Measurements from ENCODE around the gene GMDS. TPM values are rescaled to one million over a fixed set of nuclear protein-coding genes. Genes with fewer than 3 reads are reported as not detected.

Gene GMDS
- total and polyA plus RNA-seq, 2 experiments from 2014 or later, result 3.0 to 12.6 TPM

- no peaks in the 10 kb centered on the region for H3K36me3 ChIP-seq (ENCODE audit: low read depth)
- H3K4me2 ChIP-seq (ENCODE audit: unreplicated experiment), result no peak overlapping the region
- H3K9me2 ChIP-seq (ENCODE audit: insufficient read depth), result no peaks in the 10 kb centered on the region
- DNase-seq, result no peak
- H2AFZ ChIP-seq, result no peak overlapping the region
- WGBS, 2 experiments (ENCODE audit: low coverage in 1 of 2, low lambda C conversion rate in 2 of 2, missing lambda C conversion rate in 2 of 2), result 84 to 85% methylated on average over 12 of the region's 12 CpGs
- H4K20me1 ChIP-seq (ENCODE audit: insufficient read depth), result no peaks in the 10 kb centered on the region
- no peaks in the 10 kb centered on the region for H3F3A ChIP-seq (ENCODE audit: insufficient read depth)
- H3K79me2 ChIP-seq (ENCODE audit: insufficient read depth), result no peaks in the 10 kb centered on the region
- H3K27ac ChIP-seq, result no peak overlapping the region
- H3K27me3 ChIP-seq (replicated peaks; ENCODE audit: insufficient read depth), result no peaks in the 10 kb centered on the region
- TF ChIP-seq EZH2 (IDR thresholded peaks at IDR 0.05; ENCODE audit: insufficient read depth, poor library complexity, severe bottlenecking) (no peak), EZH2phosphoT487 (IDR thresholded peaks at IDR 0.05; ENCODE audit: insufficient read depth, low read depth) (no peak)
- no peaks in the 10 kb centered on the region for H3K4me1 ChIP-seq (ENCODE audit: insufficient read depth)
- in situ Hi-C loops (cut with MboI), result no loop called here
- no peaks in the 10 kb centered on the region for H3K9me3 ChIP-seq (ENCODE audit: low read depth)
- H3K9ac ChIP-seq, result no peak overlapping the region
- H3K4me3 ChIP-seq, result no peak overlapping the region
Measured at GRCh38 chr6:2127484-2127911, 117.9 kb downstream of the GMDS start.

DNA sequence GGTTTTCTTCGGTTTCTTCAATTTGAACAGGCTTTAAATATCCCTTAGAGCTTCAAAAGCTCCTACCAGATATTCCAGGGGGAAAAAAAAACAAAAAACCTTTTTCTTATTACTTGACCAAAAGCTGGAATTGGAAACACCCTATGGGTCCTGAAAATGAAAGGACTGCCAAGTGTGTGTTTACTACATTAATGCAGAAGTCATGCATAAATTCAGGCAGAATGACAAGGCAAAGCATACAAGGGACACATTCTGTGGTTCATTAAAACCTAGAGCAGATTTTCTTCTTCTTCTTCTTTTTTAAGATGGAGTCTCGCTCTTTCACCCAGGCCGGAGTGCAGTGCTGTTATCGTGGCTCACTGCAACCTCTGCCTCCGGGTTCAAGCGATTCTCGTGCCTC, 119.1 kb downstream of the GMDS start:
- H3K9me2 ChIP-seq (ENCODE audit: insufficient read depth), result no peaks in the 10 kb centered on the region
- no peaks in the 10 kb centered on the region for H3K4me1 ChIP-seq (ENCODE audit: insufficient read depth)
- no peaks in the 10 kb centered on the region for H3K36me3 ChIP-seq (ENCODE audit: low read depth)
- no peaks in the 10 kb centered on the region for H4K20me1 ChIP-seq (ENCODE audit: insufficient read depth)
- H3K27ac ChIP-seq, result no peak overlapping the region
- no peak overlapping the region for H3K4me2 ChIP-seq (ENCODE audit: unreplicated experiment)
- no peaks in the 10 kb centered on the region for H3K27me3 ChIP-seq (replicated peaks; ENCODE audit: insufficient read depth)
- no peaks in the 10 kb centered on the region for H3F3A ChIP-seq (ENCODE audit: insufficient read depth)
- TF ChIP-seq EZH2phosphoT487 (IDR thresholded peaks at IDR 0.05; ENCODE audit: insufficient read depth, low read depth) (no peak), EZH2 (IDR thresholded peaks at IDR 0.05; ENCODE audit: insufficient read depth, poor library complexity, severe bottlenecking) (no peak)
- no peak overlapping the region for H2AFZ ChIP-seq
- no peak overlapping the region for H3K4me3 ChIP-seq
- WGBS, 2 experiments (ENCODE audit: low coverage in 1 of 2, low lambda C conversion rate in 2 of 2, missing lambda C conversion rate in 2 of 2), result 95 to 97% methylated on average over 7 of the region's 7 CpGs
- in situ Hi-C loops (cut with MboI), result no loop called here
- H3K9me3 ChIP-seq (ENCODE audit: low read depth), result no peaks in the 10 kb centered on the region
- no peaks in the 10 kb centered on the region for H3K79me2 ChIP-seq (ENCODE audit: insufficient read depth)
- H3K9ac ChIP-seq, result no peak overlapping the region
- no peak for DNase-seq

- Histone ChIP-seq H3K4me1 (ENCODE audit: insufficient read depth) (no peaks in the 10 kb centered on the region), H3K79me2 (ENCODE audit: insufficient read depth) (no peaks in the 10 kb centered on the region), H3K4me2 (ENCODE audit: unreplicated experiment) (no peak overlapping the region), H3F3A (ENCODE audit: insufficient read depth) (no peaks in the 10 kb centered on the region), H3K9ac (no peak overlapping the region), H3K9me2 (ENCODE audit: insufficient read depth) (no peaks in the 10 kb centered on the region), H3K27ac (no peak overlapping the region), H2AFZ (no peak overlapping the region), H3K4me3 (no peak overlapping the region), H3K36me3 (ENCODE audit: low read depth) (no peaks in the 10 kb centered on the region), H4K20me1 (ENCODE audit: insufficient read depth) (no peaks in the 10 kb centered on the region), H3K27me3 (replicated peaks; ENCODE audit: insufficient read depth) (no peaks in the 10 kb centered on the region), H3K9me3 (ENCODE audit: low read depth) (no peaks in the 10 kb centered on the region)
- DNase-seq, result no peak
- 81 to 85% methylated on average over 3 of the region's 3 CpGs for WGBS, 2 experiments (ENCODE audit: low coverage in 1 of 2, low lambda C conversion rate in 2 of 2, missing lambda C conversion rate in 2 of 2)
- TF ChIP-seq EZH2 (IDR thresholded peaks at IDR 0.05; ENCODE audit: insufficient read depth, poor library complexity, severe bottlenecking), result no peak
- TF ChIP-seq EZH2phosphoT487 (IDR thresholded peaks at IDR 0.05; ENCODE audit: insufficient read depth, low read depth), result no peak
- in situ Hi-C loops (cut with MboI), result no loop called here
Measured at GRCh38 chr6:2125158-2125557, 120.2 kb downstream of the GMDS start.

- Histone ChIP-seq H3K27me3 (replicated peaks; ENCODE audit: insufficient read depth) (no peaks in the 10 kb centered on the region), H3K27ac (no peak overlapping the region), H3K36me3 (ENCODE audit: low read depth) (no peaks in the 10 kb centered on the region), H3F3A (ENCODE audit: insufficient read depth) (no peaks in the 10 kb centered on the region), H3K9ac (no peak overlapping the region), H2AFZ (no peak overlapping the region), H3K9me2 (ENCODE audit: insufficient read depth) (no peaks in the 10 kb centered on the region), H3K4me1 (ENCODE audit: insufficient read depth) (no peaks in the 10 kb centered on the region), H3K4me3 (no peak overlapping the region), H3K4me2 (ENCODE audit: unreplicated experiment) (no peak overlapping the region), H3K79me2 (ENCODE audit: insufficient read depth) (no peaks in the 10 kb centered on the region), H4K20me1 (ENCODE audit: insufficient read depth) (no peaks in the 10 kb centered on the region), H3K9me3 (ENCODE audit: low read depth) (no peaks in the 10 kb centered on the region)
- TF ChIP-seq EZH2 (IDR thresholded peaks at IDR 0.05; ENCODE audit: insufficient read depth, poor library complexity, severe bottlenecking), result no peak
- TF ChIP-seq EZH2phosphoT487 (IDR thresholded peaks at IDR 0.05; ENCODE audit: insufficient read depth, low read depth), result no peak
- in situ Hi-C loops (cut with MboI), result loop anchor here (25.0 kb wide), 1 partner anchor 513 kb away; no protein-coding TSS in a partner anchor
- WGBS, 2 experiments (ENCODE audit: low coverage in 1 of 2, low lambda C conversion rate in 2 of 2, missing lambda C conversion rate in 2 of 2), result 93 to 95% methylated on average over 11 of the region's 11 CpGs
- DNase-seq, result no peak
Measured at GRCh38 chr6:2124260-2124709, 121.1 kb downstream of the GMDS start.

DNA sequence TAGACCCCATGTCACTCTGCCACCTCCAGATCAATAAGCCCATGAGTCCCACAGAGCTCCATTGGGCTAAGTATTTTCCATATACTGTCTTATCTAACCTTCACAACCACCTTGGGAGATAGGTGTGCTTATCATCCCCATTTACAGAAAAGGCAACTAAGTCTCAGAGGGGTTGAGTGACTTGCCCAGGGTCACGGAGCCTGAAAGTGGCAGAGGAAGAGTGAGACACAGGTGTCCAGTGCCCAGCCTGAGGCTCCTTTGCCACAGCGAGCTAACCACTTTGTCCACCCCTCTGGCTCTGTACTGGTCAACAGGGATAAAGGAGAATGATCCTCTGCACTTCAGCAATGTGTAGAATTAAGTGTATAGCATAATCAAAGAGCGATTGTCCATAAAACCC, 124.5 kb downstream of the GMDS start:
- 96 to 98% methylated on average over 3 of the region's 3 CpGs for WGBS, 2 experiments (ENCODE audit: low coverage in 1 of 2, low lambda C conversion rate in 2 of 2, missing lambda C conversion rate in 2 of 2)
- H3K36me3 ChIP-seq (ENCODE audit: low read depth), result no peaks in the 10 kb centered on the region

More for the DNA sequence above, 124.5 kb downstream of the GMDS start:
- H3K4me1 ChIP-seq (ENCODE audit: insufficient read depth), result 0 out of 2 replicates have a peak, but pooled peaks cover 4% of the 10 kb centered on the region
- H3F3A ChIP-seq (ENCODE audit: insufficient read depth), result no peaks in the 10 kb centered on the region
- no peak overlapping the region for H3K9ac ChIP-seq
- no peaks in the 10 kb centered on the region for H3K79me2 ChIP-seq (ENCODE audit: insufficient read depth)
- no peak overlapping the region for H3K27ac ChIP-seq
- H4K20me1 ChIP-seq (ENCODE audit: insufficient read depth), result no peaks in the 10 kb centered on the region
- H3K27me3 ChIP-seq (replicated peaks; ENCODE audit: insufficient read depth), result no peaks in the 10 kb centered on the region
- H3K9me3 ChIP-seq (ENCODE audit: low read depth), result no peaks in the 10 kb centered on the region
- no peak for DNase-seq
- in situ Hi-C loops (cut with MboI), result loop anchor here (25.0 kb wide), 1 partner anchor 516 kb away; no protein-coding TSS in a partner anchor
- H3K9me2 ChIP-seq (ENCODE audit: insufficient read depth), result no peaks in the 10 kb centered on the region
- H3K4me3 ChIP-seq, result no peak overlapping the region
- no peak overlapping the region for H3K4me2 ChIP-seq (ENCODE audit: unreplicated experiment)
- no peak for TF ChIP-seq EZH2phosphoT487 (IDR thresholded peaks at IDR 0.05; ENCODE audit: insufficient read depth, low read depth)
- no peak for TF ChIP-seq EZH2 (IDR thresholded peaks at IDR 0.05; ENCODE audit: insufficient read depth, poor library complexity, severe bottlenecking)
- H2AFZ ChIP-seq, result no peak overlapping the region
